HG02938 (cell line): ENCODE results near the gene PIK3R1.
A peak's percentile ranks its signal among the peaks of the same experiment; 100 is the strongest.

Experiments used
- ATAC-seq: cut with Tn5 transposase; IDR thresholded peaks from one replicate; pipeline ENCODE4 v1.9.1; 2021; ENCODE audit warnings: mild to moderate bottlenecking, moderate library complexity; ENCODE audit not compliant: unreplicated experiment

PIK3R1 gene

DNA sequence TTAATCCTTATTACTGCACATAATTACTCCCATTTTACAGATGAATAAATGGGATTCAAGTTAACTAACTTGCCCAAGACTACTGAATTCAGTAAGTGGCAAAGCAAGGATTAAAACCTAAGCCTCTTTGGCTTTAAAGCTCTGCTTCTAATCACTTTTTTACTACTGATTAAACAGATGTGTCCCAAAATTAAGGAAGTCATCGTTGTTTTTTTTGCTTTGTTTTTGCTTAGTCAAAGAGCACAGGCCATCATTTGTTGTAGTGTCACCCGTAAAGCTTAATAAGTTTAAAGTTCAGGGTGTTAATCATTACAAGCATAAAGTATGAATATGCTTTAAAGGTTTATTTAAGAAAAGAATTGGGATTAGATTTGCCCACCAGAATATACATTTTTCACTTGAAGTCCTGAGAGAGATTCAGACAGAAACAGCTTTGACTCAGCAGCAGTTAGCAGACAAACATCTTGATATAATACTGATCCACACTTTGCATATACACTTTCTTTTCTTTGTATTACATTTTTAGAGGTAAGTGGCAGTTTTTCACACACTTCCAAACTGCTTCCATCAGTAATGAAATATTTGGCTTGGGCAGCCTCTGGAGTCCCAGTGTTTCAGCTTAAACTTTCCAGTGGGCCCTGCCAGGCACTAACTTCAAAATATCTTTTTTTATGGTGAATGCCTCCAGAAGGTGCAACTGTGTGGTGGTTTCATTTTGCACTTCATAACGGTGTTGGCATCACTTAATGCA is 52.7 kb downstream of the PIK3R1 start:
- peak; percentile 47 for ATAC-seq

DNA sequence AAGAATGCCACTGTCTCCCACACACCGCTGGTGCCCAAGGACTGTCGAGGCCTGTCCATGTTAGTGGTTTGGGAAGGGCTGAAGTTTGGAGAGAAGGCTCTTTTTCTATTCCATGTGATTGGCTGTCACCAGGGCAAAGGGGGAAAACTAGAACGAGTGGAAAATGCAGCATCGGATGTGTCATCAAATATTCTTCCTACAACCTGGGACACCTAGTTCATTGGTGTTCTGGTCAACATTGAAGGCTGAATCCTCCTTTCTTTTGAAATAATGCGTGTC is 53.2 kb downstream of the PIK3R1 start:
- no peak for ATAC-seq

DNA sequence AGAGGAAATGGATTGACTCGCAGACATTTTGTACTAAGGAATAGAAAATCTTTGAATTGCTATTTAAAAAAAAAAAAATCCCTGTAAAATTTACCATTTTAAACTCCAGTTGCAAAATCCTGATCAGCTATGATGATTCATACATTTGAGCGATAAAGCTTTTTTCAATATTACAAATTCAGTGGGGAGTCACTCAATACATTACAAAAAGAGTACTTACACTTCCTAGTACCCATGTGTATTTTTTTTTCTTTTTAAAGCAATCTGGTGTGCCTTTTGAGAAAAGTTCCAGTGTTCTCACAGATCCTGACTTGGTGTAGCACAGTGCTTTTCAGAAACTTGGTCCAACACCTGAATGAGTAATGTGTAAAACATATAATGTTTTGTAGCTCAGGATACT is 54.3 kb downstream of the PIK3R1 start:
- ATAC-seq: no peak

DNA sequence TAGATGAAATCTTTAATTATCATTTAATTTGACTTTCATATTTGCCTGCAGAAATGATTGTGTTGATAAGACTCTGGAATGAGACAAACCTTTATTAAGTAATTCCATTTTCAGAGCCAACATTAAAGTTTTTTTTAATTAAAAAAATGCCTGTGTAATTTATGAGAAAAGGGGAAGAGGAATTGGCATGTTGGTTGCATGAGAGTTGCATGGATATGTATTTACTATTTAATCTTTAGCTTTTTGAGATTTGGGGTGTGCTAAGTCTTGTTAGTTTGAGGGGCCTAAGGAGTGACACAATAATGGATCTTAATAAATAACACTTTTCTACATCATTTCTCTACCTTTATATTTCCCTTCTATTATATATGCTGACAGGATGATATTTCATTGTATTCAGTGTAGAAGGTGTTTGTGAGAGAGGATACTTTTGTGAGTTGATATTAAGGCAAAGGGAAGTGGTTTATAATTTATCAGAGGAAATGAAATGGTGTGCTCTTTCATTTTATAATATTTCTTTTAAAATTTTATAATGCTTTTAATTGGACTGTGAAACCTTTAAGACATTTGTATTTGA is 54.9 kb downstream of the PIK3R1 start:
- no peak for ATAC-seq

DNA sequence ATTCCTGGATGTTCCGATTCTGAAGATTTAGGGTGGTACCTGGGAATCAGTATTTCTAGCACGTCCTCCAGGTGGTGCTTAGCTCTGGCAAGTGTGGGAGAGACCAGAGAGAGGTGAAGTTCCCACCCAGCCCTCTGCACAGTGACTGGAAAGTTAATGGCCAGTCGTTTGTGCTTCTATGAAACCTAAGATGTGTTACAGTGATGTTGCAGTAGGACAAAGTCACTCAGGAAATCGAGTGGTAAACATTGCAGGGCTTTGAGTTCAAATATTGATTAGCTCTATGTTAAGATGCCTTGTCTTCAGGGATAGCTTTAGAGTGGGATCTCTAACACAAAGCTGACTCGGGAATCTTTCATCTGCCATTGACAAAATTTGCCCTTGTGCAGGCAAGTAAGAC is 55.6 kb downstream of the PIK3R1 start:
- ATAC-seq: no peak

DNA sequence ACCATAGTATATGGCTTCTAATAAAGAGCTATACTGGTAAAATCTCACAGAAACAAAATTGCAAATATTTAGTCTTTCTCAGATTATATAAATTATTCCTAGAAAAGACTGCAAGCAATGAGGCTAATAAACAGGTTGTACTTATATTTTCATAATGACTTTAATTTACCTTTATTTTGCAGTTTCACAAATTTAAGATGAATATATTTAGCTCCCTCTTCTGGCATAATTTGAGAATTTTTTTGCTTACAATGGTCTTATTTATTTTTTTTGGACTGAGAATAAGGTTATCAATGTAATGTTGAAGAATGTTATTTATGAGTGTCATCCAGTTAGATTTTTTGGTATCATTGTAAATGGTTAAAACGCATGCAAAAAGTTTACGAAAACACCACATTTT is 56.7 kb downstream of the PIK3R1 start:
- no peak for ATAC-seq

DNA sequence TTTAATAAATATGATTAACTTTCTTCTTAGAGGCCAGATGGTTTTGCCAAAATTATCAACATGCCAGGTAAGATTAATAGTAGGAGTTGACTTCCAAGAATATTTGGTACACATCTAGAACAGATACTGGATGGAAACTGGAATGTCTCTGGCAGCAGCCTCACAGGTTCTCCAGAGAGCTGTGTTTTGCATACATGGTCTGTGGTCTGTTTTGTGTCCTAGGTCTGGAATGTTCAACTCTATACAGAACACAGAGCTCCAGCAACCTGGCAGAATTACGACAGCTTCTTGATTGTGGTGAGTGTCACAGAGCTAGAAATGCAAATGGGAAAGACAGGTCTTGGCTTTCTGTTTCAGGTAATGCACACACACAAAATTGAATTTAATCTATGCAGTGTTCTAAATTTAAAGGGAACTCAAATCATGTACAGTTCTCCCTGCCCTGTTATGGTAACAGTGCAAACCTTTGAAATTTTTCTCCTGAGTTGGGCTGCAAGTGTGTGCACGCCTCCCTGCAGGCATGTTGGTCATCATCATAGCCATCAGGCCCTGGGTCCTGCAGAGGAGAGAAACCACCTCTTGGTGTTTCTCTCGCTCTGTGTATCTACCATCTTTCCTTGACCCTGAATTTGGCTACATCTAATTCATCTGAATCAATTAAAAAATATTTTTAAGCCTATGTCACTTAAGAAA is 58.3 kb downstream of the PIK3R1 start:
- ATAC-seq: peak; percentile 55

DNA sequence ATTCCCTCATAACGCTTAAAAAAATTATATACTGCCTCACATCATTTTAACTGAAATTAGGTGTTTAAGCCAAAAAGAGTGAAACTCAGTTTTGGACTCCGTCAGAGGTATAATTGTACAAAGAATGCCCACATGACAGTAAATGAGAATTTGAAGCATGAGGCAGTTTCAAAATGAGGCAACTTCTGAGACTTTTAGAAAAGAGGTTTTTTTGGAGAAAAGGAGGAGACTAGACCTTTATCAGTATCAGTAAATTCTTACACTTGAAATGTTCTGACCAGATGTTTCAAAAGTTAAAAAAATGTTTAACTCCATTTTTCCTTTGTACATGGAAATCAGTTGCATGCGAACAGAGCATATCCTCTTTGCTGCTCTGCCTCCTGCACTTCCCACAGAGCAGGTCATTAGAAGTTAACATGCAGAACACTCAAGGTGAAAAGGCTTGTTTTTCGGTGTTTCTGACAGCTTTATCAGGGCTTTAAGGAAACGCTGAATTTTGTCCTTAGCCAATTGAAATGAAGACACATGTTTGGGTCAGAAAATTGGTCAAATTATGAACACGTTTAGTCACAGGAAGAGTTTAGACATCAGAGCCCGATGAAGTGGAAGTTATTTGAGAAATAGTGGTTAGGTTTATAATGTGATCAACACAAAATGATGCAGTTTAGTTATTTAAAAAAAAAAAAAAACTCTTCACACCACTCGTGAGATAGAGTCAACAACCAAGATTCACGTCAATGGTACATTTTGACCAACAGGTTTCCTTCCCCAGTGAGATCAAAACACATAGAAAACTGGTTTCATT is 59.5 kb downstream of the PIK3R1 start:
- ATAC-seq: peak; percentile 65

DNA sequence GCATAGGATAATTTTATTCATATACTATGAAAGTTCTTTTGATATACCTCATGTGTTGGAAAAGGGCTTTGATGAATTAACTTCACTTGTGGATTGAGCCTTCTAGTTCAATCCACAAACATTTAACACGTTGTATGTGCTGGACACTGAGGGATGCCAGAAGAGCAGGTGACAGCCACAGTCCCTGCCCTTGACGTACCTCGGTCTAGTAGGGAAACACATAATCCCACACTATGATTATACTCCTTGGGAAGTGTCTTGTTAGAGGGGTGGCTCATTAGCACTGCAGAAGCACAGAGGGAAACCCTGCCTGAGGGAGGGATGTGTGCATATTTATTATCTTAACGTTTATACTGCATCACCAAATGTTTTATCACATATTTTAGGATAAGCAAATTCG is 61.2 kb downstream of the PIK3R1 start:
- no peak for ATAC-seq

DNA sequence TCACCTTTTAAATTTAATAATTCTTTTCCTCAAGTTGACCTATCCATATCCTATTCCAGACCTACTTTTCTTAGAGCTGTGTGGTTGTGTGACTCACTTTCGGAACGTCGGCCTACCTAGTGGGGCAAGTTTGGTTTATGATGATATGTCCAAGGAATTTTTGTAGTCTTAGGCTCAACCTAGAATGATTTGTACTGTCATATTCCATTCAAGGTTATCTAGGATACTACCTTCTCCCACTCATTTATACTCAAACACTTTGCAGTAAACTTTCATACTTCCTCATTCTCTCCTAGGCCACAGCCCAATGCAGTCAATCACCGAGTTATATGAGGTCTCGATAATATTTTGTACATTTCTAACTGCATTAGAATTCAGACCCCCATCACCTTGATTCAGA is 61.9 kb downstream of the PIK3R1 start:
- no peak for ATAC-seq

DNA sequence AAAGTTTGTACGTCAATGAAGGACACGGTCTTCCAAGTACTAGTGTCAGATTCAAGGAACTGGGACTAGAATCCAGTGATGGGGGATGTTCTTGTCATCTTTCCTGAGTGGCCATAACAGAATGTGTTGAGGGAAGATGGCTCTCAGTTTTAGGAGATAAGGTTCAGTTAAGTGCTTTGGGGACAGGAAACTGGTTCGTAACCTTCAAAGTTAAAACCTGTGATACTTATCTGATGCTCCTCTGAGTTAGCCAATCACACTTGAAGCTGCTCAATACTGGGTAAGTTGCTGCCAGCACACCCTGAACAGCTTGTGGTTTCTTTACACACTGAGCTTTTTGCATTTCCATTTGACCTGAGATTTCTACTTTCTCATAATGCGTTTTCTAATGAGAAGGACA is 64.4 kb downstream of the PIK3R1 start:
- no peak for ATAC-seq

DNA sequence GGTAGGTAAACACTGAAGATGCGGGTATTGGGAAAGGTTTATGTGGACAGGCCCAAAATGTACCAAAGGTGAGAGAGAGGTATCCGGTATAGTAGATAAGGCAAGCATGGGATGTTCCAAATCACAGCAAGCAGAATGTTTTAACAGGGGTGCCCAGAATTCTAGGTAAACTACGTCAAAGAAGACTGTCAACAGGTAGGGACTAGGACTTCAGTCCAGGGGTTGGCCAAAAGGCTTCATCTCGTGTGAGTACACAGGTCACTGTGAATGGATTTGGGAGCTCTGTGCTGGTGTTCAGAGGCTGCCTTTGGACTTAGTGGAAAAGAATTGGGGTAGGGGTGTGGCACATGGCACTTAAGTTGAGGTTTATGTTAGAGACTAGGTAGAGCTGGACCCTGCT is 66.4 kb downstream of the PIK3R1 start:
- ATAC-seq: no peak

DNA sequence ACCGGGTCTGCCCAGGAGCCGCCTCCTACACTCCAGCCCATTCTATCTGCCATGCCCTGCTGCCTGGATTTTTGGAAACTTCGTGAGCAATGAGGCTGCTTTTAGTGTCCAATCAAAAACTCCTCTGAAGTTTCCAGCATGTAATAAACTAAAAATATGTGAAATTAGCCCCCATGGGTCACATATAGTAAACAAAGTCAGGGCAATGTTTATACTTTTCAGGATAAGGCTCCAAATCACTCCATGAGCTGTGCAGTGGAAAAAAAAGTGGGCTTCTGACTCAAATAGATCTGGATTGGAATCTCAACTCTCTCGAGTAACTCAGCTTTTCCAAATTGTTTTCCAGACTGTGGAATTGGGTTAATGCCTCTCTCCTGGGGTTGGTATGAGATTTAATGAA is 68.2 kb downstream of the PIK3R1 start:
- no peak for ATAC-seq

DNA sequence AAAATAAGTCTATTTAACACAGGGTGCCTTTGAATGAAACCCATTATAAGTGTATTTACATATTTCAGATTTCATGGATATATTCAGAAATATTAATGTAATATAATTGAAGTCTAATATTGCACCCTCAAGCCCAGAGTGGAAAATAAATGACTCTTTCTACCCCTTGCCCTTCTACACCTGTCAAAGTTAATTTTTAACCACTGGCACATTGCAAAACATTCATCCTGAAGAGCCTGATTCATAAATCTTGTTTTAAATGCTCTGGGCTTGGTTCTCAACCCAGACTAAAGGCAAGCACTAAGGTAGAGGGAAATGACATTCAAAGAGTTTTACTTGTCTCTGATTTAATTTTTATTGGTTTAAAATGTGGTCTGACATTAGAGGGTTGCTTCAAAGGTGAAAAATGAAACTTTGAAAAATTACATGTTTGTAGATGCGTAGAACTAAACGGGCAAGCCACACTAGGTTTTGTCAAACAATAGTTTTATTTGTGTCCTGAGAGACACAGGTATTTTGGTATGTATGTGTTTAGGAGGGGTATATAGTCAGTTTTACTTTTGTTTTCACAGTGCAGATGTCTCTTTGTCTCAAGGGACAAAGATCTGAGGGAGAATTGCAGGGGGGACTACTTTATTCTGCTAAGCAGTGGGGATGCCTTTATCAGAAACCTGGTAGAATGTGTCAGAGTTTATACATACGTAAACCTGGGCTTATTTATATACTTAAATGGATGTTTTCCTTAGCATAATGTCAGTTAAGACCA is 69.7 kb downstream of the PIK3R1 start:
- peak; percentile 34 for ATAC-seq

DNA sequence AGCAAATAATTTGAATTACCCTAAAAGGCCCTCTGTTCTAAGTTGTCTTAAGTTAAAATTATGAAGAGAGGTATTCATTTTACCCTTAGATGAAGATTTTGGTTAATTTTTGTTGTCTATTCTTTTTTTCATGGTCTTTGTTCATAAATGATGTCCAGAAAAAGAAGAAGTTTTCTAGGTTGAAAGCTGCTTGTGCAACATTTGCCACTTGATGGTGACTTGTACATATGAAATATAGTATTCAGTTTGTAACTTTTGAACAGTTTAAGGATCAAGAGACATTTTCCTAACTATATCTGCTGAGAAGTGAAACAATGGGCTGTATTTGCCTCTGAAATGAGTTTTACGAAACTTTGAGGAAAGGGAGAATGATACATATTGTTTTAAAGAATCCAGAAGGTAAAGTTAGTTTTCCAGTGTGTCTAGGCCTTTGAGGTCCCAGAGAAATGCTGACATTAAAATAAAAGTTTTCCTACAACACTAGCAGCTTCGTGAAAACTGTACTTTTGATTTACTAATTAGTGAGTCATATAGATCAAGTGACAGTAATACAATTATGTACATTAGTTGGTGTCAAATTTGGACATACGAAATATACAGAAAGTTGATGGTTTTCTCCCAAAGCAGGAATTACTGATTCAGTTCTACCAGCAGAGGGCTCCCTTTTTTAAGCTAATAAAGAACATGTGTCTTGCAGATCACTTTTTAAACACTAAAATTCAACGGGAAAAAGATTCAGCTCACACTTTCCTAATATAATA is 70.5 kb downstream of the PIK3R1 start:
- no peak for ATAC-seq

DNA sequence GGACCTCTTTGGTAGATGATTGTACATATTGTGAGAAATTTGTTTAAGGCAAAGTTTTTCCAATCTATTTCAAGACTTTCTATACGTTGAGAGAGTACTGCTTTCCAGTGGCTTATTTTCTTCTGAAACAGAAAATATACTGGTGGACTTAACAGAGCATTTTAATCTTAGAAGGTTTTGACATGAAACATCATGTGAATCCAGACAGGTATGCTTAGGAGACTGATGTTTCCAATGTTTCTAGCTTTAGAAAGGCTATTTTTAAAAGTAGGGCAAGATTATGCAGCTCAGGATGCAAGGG is 71.0 kb downstream of the PIK3R1 start:
- ATAC-seq: no peak

DNA sequence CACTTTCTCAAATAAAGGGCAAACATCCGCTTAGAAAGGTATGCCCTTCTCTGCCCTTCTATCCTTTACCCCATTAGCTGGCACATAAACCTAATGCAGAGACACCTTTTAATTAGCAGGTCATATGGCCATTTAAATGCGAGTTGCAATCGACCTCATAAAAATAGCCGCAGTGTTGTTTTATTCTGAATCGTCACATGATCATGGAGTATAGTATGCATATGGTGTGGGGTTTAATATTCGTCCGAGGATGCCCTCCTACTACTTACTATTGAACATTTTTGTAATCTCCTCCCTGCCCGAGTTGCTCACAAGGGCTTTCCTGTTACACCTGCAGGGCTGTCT is 72.0 kb downstream of the PIK3R1 start:
- no peak for ATAC-seq

DNA sequence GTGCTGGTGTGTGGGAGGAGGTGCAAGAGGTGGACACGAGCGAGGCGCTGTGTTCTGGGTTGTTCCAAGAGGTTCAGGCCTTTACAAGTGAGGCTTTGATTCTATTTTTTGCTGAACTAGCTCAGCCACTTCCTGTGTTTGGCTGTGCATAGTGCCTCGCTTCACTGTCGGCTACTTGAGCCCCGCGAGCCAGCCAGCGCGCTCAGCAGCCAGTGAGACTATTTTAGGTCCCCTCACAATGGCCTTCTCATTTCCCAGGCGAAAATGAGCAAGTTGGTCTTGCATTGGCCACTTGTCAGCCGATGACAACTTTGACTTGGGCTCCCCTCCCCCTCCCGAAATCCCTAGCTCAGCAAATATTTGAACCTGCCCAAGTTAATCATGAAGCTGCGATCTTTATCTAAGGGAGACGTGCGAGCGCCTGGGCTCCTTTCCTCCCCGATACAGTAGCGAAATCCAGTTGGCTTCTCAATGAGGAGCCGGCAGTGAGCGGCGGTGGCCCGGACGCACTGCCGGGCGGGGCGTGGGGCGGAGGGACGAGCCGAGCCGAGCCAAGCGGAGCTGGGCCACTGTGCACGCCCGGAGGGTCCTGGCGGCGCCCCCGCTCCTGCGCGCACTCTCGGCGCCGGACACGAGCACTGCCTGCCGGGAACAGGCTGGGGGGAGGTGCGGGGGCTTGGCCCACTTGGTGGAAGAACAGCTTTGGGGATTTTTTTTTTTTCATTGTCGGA is 72.6 kb downstream of the PIK3R1 start:
- peak; percentile 66 for ATAC-seq

DNA sequence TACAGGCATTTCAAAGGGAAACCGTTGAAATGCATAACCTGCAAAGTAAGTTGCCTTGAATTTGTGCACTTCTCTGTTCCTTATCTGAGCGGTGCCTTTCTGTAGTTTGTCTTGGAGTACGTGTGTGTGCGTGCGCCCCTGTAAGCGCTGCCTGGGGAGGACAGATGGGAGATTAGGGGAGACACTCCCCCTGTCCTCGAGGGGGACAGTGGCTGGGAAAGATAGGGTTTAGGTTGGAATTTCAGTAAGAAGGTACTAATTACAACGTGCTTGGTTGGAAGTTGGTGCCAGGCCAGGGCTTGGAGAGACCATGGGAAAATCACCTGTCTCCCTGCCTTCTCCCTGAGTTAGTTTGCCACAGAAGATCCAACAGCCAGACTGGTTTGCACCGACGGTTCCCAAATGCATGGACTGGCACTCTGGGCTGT is 73.2 kb downstream of the PIK3R1 start:
- ATAC-seq: peak; percentile 32

DNA sequence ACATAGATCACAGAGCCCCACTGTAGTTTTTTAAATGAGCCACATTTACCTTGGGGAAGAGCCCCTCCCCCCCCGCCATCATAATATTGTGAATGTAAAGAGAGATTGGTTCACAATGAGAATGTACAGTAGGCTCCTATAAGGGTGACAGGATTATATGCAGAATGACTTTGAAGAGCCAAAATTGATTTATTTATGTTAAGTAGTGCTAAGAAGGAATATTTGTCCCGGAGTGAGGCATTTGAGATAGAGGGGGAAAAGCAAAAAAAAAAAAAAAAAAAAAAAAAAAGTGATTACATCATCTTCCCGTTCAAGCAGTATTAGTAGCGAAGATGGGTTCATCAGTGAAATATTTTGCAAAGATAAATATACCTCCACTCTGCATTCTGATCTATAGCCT is 73.9 kb downstream of the PIK3R1 start:
- no peak for ATAC-seq
